Posterior vena cava (tissue), 2 donors: Measurements from ENCODE around the gene INO80E. TPM values are rescaled to one million over a fixed set of nuclear protein-coding genes. Genes with fewer than 3 reads are reported as not detected.
"Not testable (repeated sequence)": the region's sequence is repeated elsewhere in the genome, so short reads cannot be mapped to it uniquely, and the experiment has no call there.

ENCODE experiments used
- DNase-seq: peaks from one replicate; pipeline ENCODE4 v3.0.0-alpha.2; 2020; ENCODE audit warnings: low spot score
- intact Hi-C, 2 donors: fragments of 100-400 bp; cut with DNase I; formaldehyde crosslinking; loops; one replicate each; pipeline versions ENCODE4 v1.14.1 to v1.14.2; 2022 to 2023
- total RNA-seq, 2 donors: library from RNA; stranded (reverse); fragmentation: NEBNext Ultra II Directional; extraction: Animal tissue kit (Norgen Biotek cat#: 25700); gene quantifications; one replicate each; pipeline ENCODE4 v1.2.1, GENCODE V29; 2021
- donor health status: DM: yes; HTN: yes; CAD: no.
- donor health status: DM: yes; HTN: yes; CAD: no.

Gene INO80E
- total RNA-seq, 2 donors from 2014 or later = 42.2 to 46.0 TPM

DNA sequence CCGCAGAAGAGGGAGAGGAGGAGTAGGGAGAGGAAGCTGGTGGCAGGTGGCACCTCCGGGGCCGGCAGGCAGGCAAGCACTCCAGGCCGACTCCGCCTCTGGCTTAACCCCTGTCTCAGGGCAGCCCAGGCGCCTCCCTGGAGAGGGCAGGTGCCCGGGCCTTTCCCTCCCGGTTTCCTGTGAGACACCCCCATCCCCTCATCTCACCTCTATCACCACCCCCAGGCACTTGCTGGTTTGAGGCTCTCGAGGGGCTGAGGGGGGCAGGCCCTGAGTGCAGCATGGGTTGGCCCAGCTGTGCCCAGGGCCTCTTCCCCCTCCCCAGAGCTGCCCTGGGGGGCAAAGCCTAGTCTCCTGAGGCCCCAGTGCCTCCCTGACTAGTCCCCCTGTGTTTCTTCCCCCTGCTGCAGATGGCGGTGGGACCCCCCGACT is 8.8 kb downstream of the INO80E start:
- no peak for DNase-seq
- intact Hi-C loops = loop anchor here in 1 of 2 donors (5.0 kb wide), 1 partner anchor 183 kb away; the partner anchor contains the start of gene MVP

DNA sequence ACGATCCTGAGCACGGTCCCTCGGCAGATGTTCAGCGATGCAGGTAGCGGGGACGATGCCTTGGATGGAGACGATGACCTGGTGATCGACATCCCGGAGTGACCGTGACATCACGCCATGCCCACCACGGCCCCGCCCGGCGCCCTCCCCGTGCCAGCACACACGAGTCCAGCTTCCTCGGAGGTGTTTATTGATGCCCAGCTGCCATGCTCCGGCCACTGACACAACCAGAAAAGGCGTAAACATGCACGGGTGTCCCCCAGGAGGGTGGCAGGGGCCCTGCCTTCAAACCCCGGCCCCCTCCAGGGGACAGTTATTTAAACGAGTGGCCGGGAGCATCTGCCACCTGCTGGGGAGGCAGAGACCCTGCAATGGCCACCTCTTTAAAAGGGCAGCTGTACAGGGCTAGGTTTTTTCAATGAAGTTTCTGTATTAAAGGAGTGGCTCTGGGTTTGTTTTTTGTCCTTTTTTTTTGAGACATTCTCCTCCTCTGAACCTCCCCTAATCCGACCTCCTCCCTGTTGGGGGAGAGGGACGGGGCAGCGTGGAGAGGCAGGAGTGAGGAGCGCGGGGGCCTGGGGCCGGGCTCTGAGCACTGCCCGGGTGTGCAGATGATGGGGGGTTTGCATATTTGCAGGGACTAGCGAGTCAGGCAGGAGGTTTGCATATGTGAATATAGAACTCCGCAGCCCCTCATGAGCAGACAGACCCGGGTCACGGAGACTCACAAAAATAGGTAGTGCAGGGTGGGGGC is 9.5 kb downstream of the INO80E start:
- intact Hi-C loops = no loop called here
- no peak for DNase-seq

GRCh38 chr16:30006095-30006473 is 10.0 kb downstream of the INO80E start:
- intact Hi-C loops = no loop called here
- no peak for DNase-seq

GRCh38 chr16:30006659-30007377 is 10.8 kb downstream of the INO80E start:
- intact Hi-C loops = no loop called here
- DNase-seq = no peak

DNA sequence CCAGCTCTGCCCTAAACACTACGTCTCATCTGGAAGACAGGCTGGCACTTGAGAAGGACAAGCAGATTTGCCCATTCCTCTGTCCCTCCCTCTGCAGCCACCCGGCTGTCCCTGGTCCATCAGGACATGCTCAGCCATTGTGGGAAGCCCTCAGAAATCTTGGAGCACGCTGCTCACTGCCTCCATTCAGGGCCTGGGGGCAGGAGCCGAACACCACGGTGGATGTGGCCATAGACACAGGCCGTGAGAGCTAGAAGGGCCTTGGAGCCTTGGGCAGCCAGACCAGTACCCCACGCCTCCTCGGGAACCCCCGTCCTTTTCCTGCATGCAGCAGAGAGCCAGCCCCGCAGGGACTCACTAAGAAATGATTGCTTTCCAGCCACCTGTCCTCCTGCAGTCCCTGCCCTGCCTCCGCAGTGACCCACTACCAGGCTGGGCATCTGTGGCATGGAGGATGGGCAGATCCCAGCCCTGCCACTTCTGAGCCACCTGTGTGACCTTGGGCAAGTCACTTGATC is 11.4 kb downstream of the INO80E start:
- intact Hi-C loops = no loop called here
- no peak for DNase-seq

DNA sequence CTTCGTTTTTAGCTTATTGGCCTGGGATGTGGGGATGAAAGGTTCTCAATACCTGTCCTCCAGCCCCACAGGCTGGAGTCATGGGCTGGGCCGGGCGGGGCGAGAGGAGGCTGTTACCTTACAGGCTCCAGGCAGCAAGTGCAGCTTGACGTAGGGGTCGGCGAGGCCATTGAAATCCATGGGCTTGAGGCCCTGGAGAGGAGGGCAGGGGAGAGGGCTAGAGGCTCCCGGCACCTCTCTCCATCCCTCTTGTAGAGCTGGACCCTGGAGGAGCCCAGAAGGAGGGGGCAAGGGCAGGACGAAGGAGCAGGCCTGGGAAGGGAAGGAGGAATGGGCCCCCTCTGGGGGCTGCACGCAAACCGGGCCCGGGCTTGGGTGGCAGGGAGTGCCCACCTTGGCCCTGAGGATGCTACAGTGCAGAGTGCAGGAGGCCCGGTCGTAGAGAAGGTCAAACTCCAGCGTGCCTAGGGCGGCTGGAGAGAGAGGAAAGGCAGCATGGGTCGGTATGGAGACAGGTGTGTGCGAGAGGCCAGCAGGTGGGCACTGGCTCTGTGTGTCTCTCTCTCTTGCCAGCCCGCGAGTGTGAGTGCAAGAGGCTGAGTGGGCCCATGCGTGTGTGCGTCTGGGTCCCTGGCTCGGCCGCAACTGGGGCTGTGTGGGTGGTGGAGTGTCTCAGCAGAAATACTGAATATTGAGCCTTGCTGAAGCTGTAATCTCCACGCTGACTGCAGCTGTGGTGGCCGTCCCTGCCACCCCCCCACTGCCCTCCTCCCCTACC is 13.2 kb downstream of the INO80E start:
- intact Hi-C loops = no loop called here
- DNase-seq = no peak

DNA sequence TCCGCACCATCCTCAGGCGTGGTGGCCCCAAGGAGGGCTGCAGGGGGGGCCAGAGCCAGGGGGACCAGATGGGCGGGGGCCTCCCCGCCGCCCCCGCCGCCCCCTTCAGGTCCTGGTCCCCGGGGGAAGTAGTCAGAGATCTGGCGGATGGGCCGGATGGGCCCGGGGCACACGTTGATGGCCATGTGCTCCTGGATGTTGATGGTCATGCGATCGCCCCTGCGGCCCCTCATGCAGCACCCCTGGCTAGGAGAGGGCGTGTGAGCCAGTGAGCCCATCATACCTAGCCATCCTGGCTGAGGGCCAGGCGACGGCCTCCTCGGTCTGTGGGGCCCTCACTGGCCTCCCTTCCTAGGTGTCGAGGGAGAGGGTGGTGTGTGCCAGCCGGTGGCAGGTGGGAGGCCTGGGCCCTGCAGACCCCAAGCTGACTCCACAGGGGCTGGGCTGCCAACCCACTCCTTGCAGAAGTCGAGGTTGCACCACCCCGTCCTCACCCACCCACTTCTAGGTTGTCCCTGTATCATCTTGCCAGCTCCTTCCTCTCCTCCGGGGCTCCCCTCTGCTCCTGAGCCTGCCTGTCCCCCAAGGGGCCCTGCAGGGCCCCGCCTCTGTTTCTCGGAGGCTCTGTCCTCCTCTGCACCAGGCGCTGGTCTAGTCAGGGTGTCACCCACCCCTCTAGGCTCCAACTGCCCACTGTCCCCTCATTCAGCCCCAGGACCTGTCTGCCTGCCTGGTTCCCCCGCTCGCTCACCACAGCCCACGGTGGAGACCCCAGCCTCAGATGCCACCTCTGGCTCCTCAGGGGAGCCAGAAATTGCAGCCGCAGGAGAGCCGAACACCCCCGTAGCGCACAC is 14.2 kb downstream of the INO80E start:
- intact Hi-C loops = no loop called here
- no peak for DNase-seq

- no peak for DNase-seq
- intact Hi-C loops = no loop called here
Observed at GRCh38 chr16:30010844-30011713, 15.0 kb downstream of the INO80E start, which contains the start of gene DOC2A. TSS of gene DOC2A (minus strand) at chr16:30011027. CDS start at chr16:30010222, 805 bp downstream.

DNA sequence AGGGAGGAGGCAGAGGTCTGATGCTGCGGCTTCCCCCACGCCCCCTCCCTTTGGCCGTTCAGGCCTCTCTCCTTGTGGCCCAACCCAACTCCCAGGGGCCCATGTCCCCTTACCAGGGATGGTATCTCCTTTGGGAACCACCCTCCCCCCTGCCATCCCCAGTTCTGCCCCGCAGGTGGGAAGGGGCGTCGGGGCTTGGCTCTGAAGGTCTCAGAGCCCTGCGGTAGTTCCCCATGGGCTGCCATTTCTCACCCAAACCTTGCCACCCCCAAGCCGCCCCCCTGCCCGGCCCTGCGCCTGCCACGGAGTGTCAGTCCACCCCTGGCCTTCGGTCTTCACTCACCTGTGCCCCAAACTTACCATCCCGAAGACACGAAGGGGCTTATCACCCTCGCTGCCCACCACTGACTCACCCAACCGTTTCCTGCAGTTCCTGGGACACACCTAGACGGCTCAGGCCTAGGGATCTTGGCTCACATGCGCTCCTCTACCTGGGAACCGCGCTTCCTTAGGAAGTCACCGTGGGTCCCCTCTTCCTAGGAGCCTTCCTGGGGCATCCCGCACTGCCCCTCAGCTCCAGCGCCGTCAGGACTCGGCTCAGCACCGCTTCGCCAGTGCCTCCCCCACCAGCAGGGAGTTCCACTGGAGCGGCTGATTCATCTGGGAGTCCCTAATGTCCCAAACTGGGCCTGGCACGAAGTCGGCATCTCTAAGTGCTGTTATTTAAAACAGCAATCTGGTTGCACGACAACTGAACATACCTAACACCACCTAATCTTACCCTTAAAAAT is 15.9 kb downstream of the INO80E start:
- no peak for DNase-seq
- intact Hi-C loops = no loop called here

DNA sequence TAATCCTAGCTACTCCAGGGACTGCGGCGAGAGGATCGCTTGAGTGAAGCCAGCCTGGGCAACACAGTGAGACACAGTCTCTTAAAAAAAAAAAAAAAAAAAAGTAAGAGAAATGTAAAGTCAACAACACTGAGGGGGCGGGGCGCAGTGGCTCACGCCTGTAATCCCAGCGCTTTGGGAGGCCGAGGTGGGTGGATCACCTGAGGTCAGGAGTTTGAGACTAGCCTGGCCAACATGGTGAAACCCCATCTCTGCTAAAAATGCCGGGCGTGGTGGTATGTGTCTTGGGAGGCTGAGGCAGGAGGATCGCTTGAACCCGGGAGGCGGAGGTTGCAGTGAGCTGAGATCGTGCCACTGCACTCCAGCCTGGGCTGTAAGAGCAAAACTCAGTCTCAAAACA is 16.6 kb downstream of the INO80E start:
- intact Hi-C loops, DNase-seq: not testable (repeated sequence)

DNA sequence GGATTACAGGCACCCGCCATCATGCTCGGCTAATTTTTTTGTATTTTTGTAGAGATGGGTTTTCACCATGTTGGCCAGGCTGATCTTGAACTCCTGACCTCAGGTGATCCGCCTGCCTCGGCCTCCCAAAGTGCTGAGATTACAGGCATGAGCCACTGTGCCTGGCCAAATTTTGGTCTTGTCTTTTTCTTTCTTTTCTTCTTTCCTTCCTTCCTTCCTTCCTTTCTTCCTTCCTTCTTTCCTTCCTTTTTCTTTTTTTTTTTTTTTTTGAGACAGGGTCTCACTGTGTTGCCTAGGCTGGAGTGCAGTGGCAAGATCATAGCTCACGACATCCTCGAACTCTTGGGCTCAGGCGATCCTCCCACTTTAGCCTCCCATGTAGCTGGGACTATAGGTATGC is 19.4 kb downstream of the INO80E start:
- intact Hi-C loops = loop anchor here in 1 of 2 donors (5.0 kb wide), 1 partner anchor 318 kb away; no protein-coding TSS in a partner anchor
- DNase-seq = not testable (repeated sequence)

DNA sequence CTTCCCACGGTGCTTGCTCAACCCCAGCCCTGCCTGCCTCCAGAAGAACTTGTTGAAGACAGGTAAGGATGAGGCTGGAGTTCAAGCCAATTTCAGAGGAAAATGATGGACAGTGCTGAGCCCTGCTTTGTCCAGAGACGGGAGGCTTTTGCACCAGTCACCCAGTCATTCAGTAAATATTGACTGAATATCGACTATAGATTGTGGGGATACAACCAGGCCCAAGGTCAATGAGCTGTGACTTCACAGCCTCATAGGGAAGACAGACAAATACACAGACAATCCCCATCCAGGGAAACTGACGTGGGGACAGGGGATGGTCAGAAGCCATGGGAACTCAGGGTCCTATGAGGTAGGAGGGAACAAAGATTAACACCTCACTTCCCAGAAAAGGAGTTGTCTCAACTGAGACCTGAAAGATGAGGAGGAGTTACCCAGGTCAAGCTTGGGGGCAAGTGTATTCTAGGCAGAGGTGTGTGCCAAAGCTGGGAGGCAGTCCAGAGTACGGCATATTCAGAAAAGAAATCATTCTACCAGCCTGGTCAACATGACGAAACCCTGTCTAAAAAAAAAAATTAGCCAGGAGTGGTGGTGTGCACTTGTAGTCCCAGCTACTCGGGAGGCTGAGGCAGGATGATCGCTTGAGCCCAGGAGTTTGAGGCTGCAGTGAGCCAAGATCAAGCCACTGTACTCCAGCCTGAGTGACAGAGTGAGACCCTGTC is 20.7 kb downstream of the INO80E start:
- no peak for DNase-seq
- intact Hi-C loops = loop anchor here in 1 of 2 donors (5.0 kb wide), 1 partner anchor 319 kb away; no protein-coding TSS in a partner anchor

DNA sequence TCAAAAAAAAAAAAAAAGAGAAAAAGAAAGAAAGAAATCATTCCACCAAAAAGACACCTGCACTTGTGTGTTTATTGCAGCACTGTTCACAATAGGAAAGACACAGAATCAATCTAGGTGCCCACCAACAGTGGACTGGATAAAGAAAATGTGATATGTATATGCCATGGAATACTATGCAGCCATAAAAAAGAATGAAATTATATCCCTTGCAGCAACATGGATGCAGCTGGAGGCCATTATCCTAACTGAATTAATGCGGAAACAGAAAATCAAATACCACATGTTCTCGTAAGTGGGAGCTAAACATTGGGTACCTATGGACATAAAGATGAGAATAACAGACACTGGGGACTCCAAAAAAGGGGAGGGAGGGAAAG is 21.2 kb downstream of the INO80E start:
- intact Hi-C loops = loop anchor here in 1 of 2 donors (5.0 kb wide), 1 partner anchor 320 kb away; no protein-coding TSS in a partner anchor
- DNase-seq = no peak

DNA sequence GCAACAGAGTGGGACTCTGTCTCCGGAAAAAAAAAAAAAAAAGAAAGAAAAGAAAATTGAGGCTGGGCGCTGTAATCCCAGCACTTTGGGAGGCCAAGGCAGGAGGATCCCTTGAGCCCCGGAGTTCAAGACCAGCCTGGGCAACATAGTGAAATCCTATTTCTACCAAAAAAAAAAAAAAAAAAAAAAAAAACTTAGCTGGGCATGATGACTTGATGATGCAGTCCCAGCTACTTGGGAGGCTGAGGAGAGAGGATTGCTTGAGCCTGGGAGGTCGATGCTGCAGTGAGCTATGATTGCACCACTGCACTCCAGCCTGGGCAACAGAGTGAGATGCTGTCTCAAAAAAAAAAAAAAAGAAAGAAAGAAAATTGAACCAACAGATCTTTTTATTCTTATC is 21.9 kb downstream of the INO80E start:
- DNase-seq = not testable (repeated sequence)
- intact Hi-C loops = loop anchor here in 1 of 2 donors (5.0 kb wide), 1 partner anchor 321 kb away; no protein-coding TSS in a partner anchor

- intact Hi-C loops = loop anchor here in 1 of 2 donors (5.0 kb wide), 1 partner anchor 321 kb away; no protein-coding TSS in a partner anchor
- no peak for DNase-seq
Observed at GRCh38 chr16:30018731-30019158, 22.7 kb downstream of the INO80E start.

GRCh38 chr16:30022887-30023286 is 26.8 kb downstream of the INO80E start, which contains the start of gene C16orf92:
TSS of gene C16orf92 (plus strand) at chr16:30023198. CDS start at chr16:30023341, 143 bp downstream.
- no peak for DNase-seq
- intact Hi-C loops = loop anchor here in 1 of 2 donors (5.0 kb wide), 1 partner anchor 326 kb away; no protein-coding TSS in a partner anchor
